WERI-Rb-1 (cell line): ENCODE data around the gene RBM33.

Source experiments
- DNase-seq: peaks from one replicate; pipeline ENCODE4 v3.0.0-alpha.2; 2020
- H3K27ac ChIP-seq: fragments of 250-450 bp; sonication (Bioruptor Pico); 2 replicates; pipeline ENCODE4 v1.5.1; 2020; ENCODE audit warnings: mild to moderate bottlenecking, moderate library complexity
- H3K27me3 ChIP-seq: fragments of 250-450 bp; sonication (Bioruptor Pico); 2 replicates; pipeline ENCODE4 v1.5.1; 2021; ENCODE audit warnings: mild to moderate bottlenecking, low read depth, moderate library complexity; ENCODE audit not compliant: insufficient read depth, severe bottlenecking
- H3K36me3 ChIP-seq: fragments of 250-450 bp; sonication (Bioruptor Pico); 2 replicates; pipeline ENCODE4 v1.5.1; 2020; ENCODE audit warnings: mild to moderate bottlenecking, moderate library complexity
- H3K4me3 ChIP-seq: 2 replicates; pipeline ENCODE4 v1.5.1; 2011; ENCODE audit warnings: low read depth, mild to moderate bottlenecking, control low read depth, low read length
- H3K9me3 ChIP-seq: fragments of 250-450 bp; sonication (Bioruptor Pico); 2 replicates; pipeline ENCODE4 v1.5.1; 2021; ENCODE audit warnings: mild to moderate bottlenecking, moderate library complexity; ENCODE audit not compliant: severe bottlenecking
- TF ChIP-seq, protein P1 (sequence below): IDR thresholded peaks from 2 replicates; pipeline ENCODE4 v1.5.1; 2011; ENCODE audit warnings: low read depth, mild to moderate bottlenecking, control low read depth, inconsistent platforms, low read length

The RBM33 gene

DNA sequence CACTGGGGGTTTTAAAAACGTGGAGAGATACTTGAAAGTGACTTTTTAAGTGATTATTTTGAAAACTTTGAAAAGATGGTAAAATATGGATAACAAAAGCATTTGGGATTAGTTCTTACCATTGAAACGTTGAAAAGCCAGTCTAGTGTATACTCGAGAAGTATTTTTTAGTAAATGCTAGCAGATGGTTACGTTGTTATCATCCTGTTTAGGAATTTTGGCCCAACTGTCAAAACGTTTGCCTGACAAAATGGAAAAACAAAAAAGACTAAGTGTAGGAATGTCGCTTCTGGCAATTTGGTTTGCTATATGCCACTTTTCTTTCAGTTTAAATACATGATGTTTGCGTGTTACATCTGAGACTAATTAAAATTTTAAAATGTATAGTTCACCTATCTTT lies 1.2 kb downstream of the RBM33 start:
- Histone ChIP-seq H3K4me3 (peak overlapping the region; percentile 77), H3K36me3 (peaks cover 58% of the 10 kb centered on the region), H3K27ac (peak overlapping the region; percentile 96; the same call in 1 of the 2 replicates), H3K9me3 (peaks cover 2% of the 10 kb centered on the region), H3K27me3 (no peaks in the 10 kb centered on the region)
- TF ChIP-seq, protein P1, sequence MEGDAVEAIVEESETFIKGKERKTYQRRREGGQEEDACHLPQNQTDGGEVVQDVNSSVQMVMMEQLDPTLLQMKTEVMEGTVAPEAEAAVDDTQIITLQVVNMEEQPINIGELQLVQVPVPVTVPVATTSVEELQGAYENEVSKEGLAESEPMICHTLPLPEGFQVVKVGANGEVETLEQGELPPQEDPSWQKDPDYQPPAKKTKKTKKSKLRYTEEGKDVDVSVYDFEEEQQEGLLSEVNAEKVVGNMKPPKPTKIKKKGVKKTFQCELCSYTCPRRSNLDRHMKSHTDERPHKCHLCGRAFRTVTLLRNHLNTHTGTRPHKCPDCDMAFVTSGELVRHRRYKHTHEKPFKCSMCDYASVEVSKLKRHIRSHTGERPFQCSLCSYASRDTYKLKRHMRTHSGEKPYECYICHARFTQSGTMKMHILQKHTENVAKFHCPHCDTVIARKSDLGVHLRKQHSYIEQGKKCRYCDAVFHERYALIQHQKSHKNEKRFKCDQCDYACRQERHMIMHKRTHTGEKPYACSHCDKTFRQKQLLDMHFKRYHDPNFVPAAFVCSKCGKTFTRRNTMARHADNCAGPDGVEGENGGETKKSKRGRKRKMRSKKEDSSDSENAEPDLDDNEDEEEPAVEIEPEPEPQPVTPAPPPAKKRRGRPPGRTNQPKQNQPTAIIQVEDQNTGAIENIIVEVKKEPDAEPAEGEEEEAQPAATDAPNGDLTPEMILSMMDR = no peak
- DNase-seq = no peak

DNA sequence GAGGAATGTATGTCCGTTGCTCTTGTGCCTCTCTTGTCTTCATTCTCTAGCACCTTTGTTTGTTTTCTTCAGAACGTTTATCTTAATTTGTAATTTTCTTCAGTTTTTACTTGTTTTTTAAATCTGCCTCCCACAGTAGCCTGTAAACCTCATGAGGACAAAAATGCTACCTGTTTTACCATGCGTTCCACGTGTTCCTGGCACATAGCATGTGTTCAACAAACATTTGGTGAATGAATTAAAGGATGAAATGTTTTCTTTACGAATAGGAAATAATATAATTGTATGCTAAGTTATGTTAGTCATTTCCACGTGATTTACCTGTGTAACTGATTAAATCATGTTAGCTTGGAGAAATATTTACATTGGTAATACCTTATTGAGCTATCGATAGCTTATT lies 2.2 kb downstream of the RBM33 start:
- peaks cover 48% of the 10 kb centered on the region for H3K36me3 ChIP-seq
- no peak overlapping the region for H3K27ac ChIP-seq
- H3K4me3 ChIP-seq = no peak overlapping the region
- DNase-seq = no peak
- TF ChIP-seq, protein P1 = no peak
- H3K9me3 ChIP-seq = no peaks in the 10 kb centered on the region
- no peaks in the 10 kb centered on the region for H3K27me3 ChIP-seq

DNA sequence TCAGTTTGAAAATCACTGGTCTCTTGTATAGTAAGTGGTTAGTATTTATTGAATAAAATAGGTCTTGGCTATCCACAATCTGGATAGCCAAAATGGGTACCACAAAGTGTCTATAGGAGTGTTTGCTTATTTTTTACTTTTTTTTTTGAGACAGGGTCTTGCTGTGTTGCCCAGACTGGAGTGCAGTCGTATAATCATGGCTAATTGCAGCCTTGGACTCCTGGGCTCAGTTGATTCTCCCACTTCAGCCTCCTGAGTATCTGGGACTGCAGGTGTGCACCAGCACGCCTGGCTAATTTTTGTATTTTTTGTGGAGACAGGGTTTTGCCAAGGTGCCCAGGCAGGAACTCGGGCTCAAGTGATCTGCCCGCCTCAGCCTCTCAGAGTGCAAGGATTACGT lies 2.8 kb downstream of the RBM33 start:
- peaks cover 42% of the 10 kb centered on the region for H3K36me3 ChIP-seq

DNA sequence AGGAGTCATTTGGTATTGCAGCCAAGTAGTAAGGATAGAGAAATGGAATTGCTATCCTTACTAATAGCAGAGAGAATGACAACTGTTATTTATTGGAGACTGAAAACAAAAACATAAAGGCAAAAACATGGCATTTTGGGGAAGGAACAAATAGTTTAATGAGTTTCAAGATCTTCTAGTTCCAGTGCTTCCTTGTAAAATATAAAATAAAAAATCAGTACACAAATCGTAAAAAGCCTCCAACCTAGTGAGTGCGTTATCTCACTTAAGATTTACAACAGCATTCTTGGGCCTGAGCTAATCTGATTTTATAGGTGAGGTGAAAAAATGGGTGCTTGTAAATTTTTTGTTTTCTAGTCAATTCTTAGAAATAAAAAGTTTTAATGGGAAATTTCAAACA lies 3.3 kb downstream of the RBM33 start:
- no peaks in the 10 kb centered on the region for H3K27me3 ChIP-seq
- TF ChIP-seq, protein P1 = no peak
- no peak overlapping the region for H3K27ac ChIP-seq
- H3K9me3 ChIP-seq = no peaks in the 10 kb centered on the region
- H3K4me3 ChIP-seq = no peak overlapping the region
- peaks cover 37% of the 10 kb centered on the region for H3K36me3 ChIP-seq
- DNase-seq = no peak

More for the DNA sequence above, 2.8 kb downstream of the RBM33 start:
- Histone ChIP-seq H3K4me3 (no peak overlapping the region), H3K9me3 (no peaks in the 10 kb centered on the region), H3K27me3 (no peaks in the 10 kb centered on the region), H3K27ac (no peak overlapping the region)
- TF ChIP-seq, protein P1 = no peak
- DNase-seq = no peak

DNA sequence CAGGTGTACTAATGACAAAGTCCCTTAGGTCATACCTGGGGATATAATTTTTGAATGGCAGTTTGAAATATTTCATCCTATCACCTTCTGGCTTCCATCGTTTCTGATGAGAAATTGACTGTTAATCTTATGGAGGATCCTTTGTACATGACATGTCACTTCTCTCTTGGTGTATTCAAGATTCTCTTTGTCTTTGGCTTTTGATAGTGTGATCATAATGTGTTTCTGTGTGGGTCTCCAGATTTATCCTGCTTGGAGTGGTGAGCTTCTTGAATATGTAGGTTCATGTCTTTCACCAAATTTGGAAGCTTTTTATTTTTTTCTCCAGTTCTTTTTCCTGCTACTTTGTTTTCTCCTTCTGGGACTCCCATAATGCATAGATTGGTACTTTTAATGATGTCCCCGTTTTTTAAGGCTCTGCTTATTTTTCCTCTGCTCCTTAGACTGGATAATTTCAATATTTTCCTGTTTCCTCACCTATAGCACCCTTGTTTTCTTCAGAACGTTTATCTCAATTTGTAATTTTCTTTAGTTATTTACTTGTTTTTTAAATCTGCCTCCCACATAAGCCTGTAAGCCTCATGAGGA lies 4.4 kb downstream of the RBM33 start:
- peaks cover 35% of the 10 kb centered on the region for H3K36me3 ChIP-seq
- TF ChIP-seq, protein P1 = no peak
- DNase-seq = no peak
- no peak overlapping the region for H3K4me3 ChIP-seq
- no peaks in the 10 kb centered on the region for H3K9me3 ChIP-seq
- H3K27me3 ChIP-seq = no peaks in the 10 kb centered on the region
- no peak overlapping the region for H3K27ac ChIP-seq

DNA sequence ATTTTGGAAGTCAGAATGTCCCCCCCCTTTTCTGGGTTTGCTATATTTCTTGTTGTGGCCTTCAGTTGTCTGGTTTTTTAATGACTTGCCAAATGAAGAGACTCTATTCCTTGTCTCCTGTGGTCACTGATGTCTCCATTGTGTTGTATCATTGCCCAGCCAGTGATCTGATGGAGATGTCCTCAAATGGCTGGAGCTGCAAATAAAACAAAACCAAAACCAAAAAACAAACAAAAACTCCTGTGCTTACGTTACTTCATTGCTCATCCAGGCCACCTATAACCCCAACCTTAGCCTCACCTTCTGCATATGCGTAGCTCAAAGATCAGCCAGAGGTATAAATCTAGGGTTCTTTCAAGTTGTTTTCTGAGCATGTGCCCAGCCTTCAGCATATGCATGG lies 5.1 kb downstream of the RBM33 start:
- DNase-seq = no peak
- Histone ChIP-seq H3K27me3 (no peaks in the 10 kb centered on the region), H3K36me3 (peaks cover 30% of the 10 kb centered on the region), H3K27ac (no peak overlapping the region), H3K9me3 (no peaks in the 10 kb centered on the region), H3K4me3 (no peak overlapping the region)
- TF ChIP-seq, protein P1 = no peak
